ENCODE data around the gene GNG7. TPM values are rescaled to one million over a fixed set of nuclear protein-coding genes. Genes with fewer than 3 reads are reported as not detected.
A peak's percentile ranks its signal among the peaks of the same experiment; 100 is the strongest.
"Not testable (repeated sequence)": the region's sequence is repeated elsewhere in the genome, so short reads cannot be mapped to it uniquely, and the experiment has no call there.

Gene GNG7
- total RNA-seq, 1 donor = 0.72 TPM

GRCh38 chr19:2534423-2535013 lies 168.0 kb downstream of the GNG7 start:
- Histone ChIP-seq H3K27me3 (ENCODE audit: insufficient read depth, low read length) (no peaks in the 10 kb centered on the region), H3K27ac (ENCODE audit: low read depth, low read length) (no peak overlapping the region)
- DNase-seq (ENCODE audit: insufficient read length, low spot score, missing footprints) = no peak

GRCh38 chr19:2533686-2534422 lies 168.6 kb downstream of the GNG7 start:
- TF ChIP-seq CTCF (IDR thresholded peaks at IDR 0.05; ENCODE audit: extremely low read depth, low read depth, low read length) = no peak
- Histone ChIP-seq H3K27me3 (ENCODE audit: insufficient read depth, low read length) (no peaks in the 10 kb centered on the region), H3K79me2 (ENCODE audit: insufficient read depth, low read length) (no peaks in the 10 kb centered on the region), H4K20me1 (ENCODE audit: insufficient read depth, low read length) (no peaks in the 10 kb centered on the region), H3K4me3 (ENCODE audit: insufficient read depth, low read length) (no peak overlapping the region), H2AFZ (ENCODE audit: low read length) (no peak overlapping the region), H3K4me1 (ENCODE audit: insufficient read depth, low read length) (peaks cover 22% of the 10 kb centered on the region), H3K9me3 (ENCODE audit: low read depth, low read length) (no peaks in the 10 kb centered on the region), H3K36me3 (ENCODE audit: insufficient read depth, low read length) (no peaks in the 10 kb centered on the region), H3K4me2 (ENCODE audit: insufficient read depth, low read length) (no peak overlapping the region), H3K27ac (ENCODE audit: low read depth, low read length) (peak overlapping the region; percentile 57)
- DNase-seq (ENCODE audit: insufficient read length, low spot score, missing footprints) = no peak

More at GRCh38 chr19:2534423-2535013, 168.0 kb downstream of the GNG7 start:
- Histone ChIP-seq H3K4me3 (ENCODE audit: insufficient read depth, low read length) (no peak overlapping the region), H3K4me2 (ENCODE audit: insufficient read depth, low read length) (no peak overlapping the region), H3K9me3 (ENCODE audit: low read depth, low read length) (no peaks in the 10 kb centered on the region), H3K79me2 (ENCODE audit: insufficient read depth, low read length) (no peaks in the 10 kb centered on the region), H3K36me3 (ENCODE audit: insufficient read depth, low read length) (no peaks in the 10 kb centered on the region), H2AFZ (ENCODE audit: low read length) (no peak overlapping the region), H4K20me1 (ENCODE audit: insufficient read depth, low read length) (no peaks in the 10 kb centered on the region), H3K4me1 (ENCODE audit: insufficient read depth, low read length) (peaks cover 16% of the 10 kb centered on the region)
- no peak for TF ChIP-seq CTCF (IDR thresholded peaks at IDR 0.05; ENCODE audit: extremely low read depth, low read depth, low read length)

- TF ChIP-seq CTCF (IDR thresholded peaks at IDR 0.05; ENCODE audit: extremely low read depth, low read depth, low read length) = no peak
- no peaks in the 10 kb centered on the region for H3K36me3 ChIP-seq (ENCODE audit: insufficient read depth, low read length)
Observed at GRCh38 chr19:2533072-2533425, 169.4 kb downstream of the GNG7 start.

GRCh38 chr19:2532252-2533071 lies 170.0 kb downstream of the GNG7 start:
- H3K27me3 ChIP-seq (ENCODE audit: insufficient read depth, low read length) = no peaks in the 10 kb centered on the region
- no peak overlapping the region for H3K4me3 ChIP-seq (ENCODE audit: insufficient read depth, low read length)
- H3K79me2 ChIP-seq (ENCODE audit: insufficient read depth, low read length) = no peaks in the 10 kb centered on the region
- H4K20me1 ChIP-seq (ENCODE audit: insufficient read depth, low read length) = no peaks in the 10 kb centered on the region
- peak; percentile 92 for DNase-seq (ENCODE audit: insufficient read length, low spot score, missing footprints)
- H3K4me2 ChIP-seq (ENCODE audit: insufficient read depth, low read length) = no peak overlapping the region
- H3K36me3 ChIP-seq (ENCODE audit: insufficient read depth, low read length) = no peaks in the 10 kb centered on the region
- H3K4me1 ChIP-seq (ENCODE audit: insufficient read depth, low read length) = peaks cover 22% of the 10 kb centered on the region
- TF ChIP-seq CTCF (IDR thresholded peaks at IDR 0.05; ENCODE audit: extremely low read depth, low read depth, low read length) = no peak
- no peaks in the 10 kb centered on the region for H3K9me3 ChIP-seq (ENCODE audit: low read depth, low read length)
- no peak overlapping the region for H2AFZ ChIP-seq (ENCODE audit: low read length)
- H3K27ac ChIP-seq (ENCODE audit: low read depth, low read length) = peak overlapping the region; percentile 63

More at GRCh38 chr19:2533072-2533425, 169.4 kb downstream of the GNG7 start:
- Histone ChIP-seq H3K27ac (ENCODE audit: low read depth, low read length) (peak overlapping the region; percentile 63), H3K4me3 (ENCODE audit: insufficient read depth, low read length) (no peak overlapping the region), H4K20me1 (ENCODE audit: insufficient read depth, low read length) (no peaks in the 10 kb centered on the region), H3K4me2 (ENCODE audit: insufficient read depth, low read length) (no peak overlapping the region), H3K9me3 (ENCODE audit: low read depth, low read length) (no peaks in the 10 kb centered on the region), H3K27me3 (ENCODE audit: insufficient read depth, low read length) (no peaks in the 10 kb centered on the region), H3K79me2 (ENCODE audit: insufficient read depth, low read length) (no peaks in the 10 kb centered on the region), H3K4me1 (ENCODE audit: insufficient read depth, low read length) (peaks cover 22% of the 10 kb centered on the region), H2AFZ (ENCODE audit: low read length) (no peak overlapping the region)
- no peak for DNase-seq (ENCODE audit: insufficient read length, low spot score, missing footprints)

GRCh38 chr19:2529942-2530341 lies 172.6 kb downstream of the GNG7 start:
- H3K27me3 ChIP-seq (ENCODE audit: insufficient read depth, low read length); H3K4me3 ChIP-seq (ENCODE audit: insufficient read depth, low read length); DNase-seq (ENCODE audit: insufficient read length, low spot score, missing footprints); H2AFZ ChIP-seq (ENCODE audit: low read length); H4K20me1 ChIP-seq (ENCODE audit: insufficient read depth, low read length); H3K4me2 ChIP-seq (ENCODE audit: insufficient read depth, low read length); H3K9me3 ChIP-seq (ENCODE audit: low read depth, low read length); H3K79me2 ChIP-seq (ENCODE audit: insufficient read depth, low read length); H3K36me3 ChIP-seq (ENCODE audit: insufficient read depth, low read length): not testable (repeated sequence)
- H3K27ac ChIP-seq (ENCODE audit: low read depth, low read length) = peak overlapping the region; percentile 52
- H3K4me1 ChIP-seq (ENCODE audit: insufficient read depth, low read length) = peaks cover 29% of the 10 kb centered on the region

Data from osteoblast (primary cell).